Left ventricle myocardium superior (tissue), 1 donor: ENCODE results near the gene GYG2. TPM values are rescaled to one million over a fixed set of nuclear protein-coding genes. Genes with fewer than 3 reads are reported as not detected.
"Not testable (repeated sequence)": the region's sequence is repeated elsewhere in the genome, so short reads cannot be mapped to it uniquely, and the experiment has no call there.

Source experiments
- ATAC-seq: fragments of 200-7000 bp; cut with Tn5 transposase; one replicate; pipeline ENCODE4 v1.9.1; 2020; ENCODE audit warnings: mild to moderate bottlenecking, moderate library complexity
- DNase-seq: peaks from one replicate; pipeline ENCODE4 v3.0.0-alpha.2; 2020
- intact Hi-C: fragments of 100-400 bp; cut with micrococcal nuclease; formaldehyde crosslinking; loops from one replicate; pipeline ENCODE4 v1.11.0; 2022
- total RNA-seq: library from RNA; stranded (reverse); fragmentation: NEBNext Ultra II Directional; extraction: Animal tissue kit (Norgen Biotek cat#: 25700); gene quantifications from one replicate; pipeline ENCODE4 v1.2.1, GENCODE V29; 2021
- donor health status: DM: no; HTN: yes; CAD: no; lungs with severe emphysema.

The GYG2 gene
- total RNA-seq, 1 donor from 2014 or later, result 1.4 TPM

GRCh38 chrX:2892816-2893215 is 64.1 kb downstream of the GYG2 start:
- DNase-seq (no peak), ATAC-seq (no peak)
- intact Hi-C loops, result no loop called here

- intact Hi-C loops, result no loop called here
- ATAC-seq (no peak), DNase-seq (no peak)
These were observed 66.2 kb downstream of the GYG2 start for GRCh38 chrX:2894885-2895292.

- intact Hi-C loops, result no loop called here
- DNase-seq (no peak), ATAC-seq (no peak)
These were observed 68.6 kb downstream of the GYG2 start for GRCh38 chrX:2897311-2897689.

- DNase-seq, intact Hi-C loops, ATAC-seq: not testable (repeated sequence)
These were observed 69.2 kb downstream of the GYG2 start for GRCh38 chrX:2897690-2898623.

GRCh38 chrX:2898846-2899512 is 70.2 kb downstream of the GYG2 start:
- intact Hi-C loops, result no loop called here
- no peak for DNase-seq
- no peak for ATAC-seq

- ATAC-seq (no peak), DNase-seq (no peak)
- intact Hi-C loops, result no loop called here
These were observed 72.8 kb downstream of the GYG2 start for GRCh38 chrX:2901367-2902036.

GRCh38 chrX:2902841-2903240 is 74.1 kb downstream of the GYG2 start:
- intact Hi-C loops, result no loop called here
- ATAC-seq (no peak), DNase-seq (no peak)

- ATAC-seq, result no peak
- intact Hi-C loops, result no loop called here
- no peak for DNase-seq
These were observed 74.6 kb downstream of the GYG2 start for GRCh38 chrX:2903366-2903765.

- no peak for ATAC-seq
- DNase-seq, result no peak
These were observed 78.6 kb downstream of the GYG2 start for GRCh38 chrX:2907295-2907694.

GRCh38 chrX:2908125-2908685 is 79.5 kb downstream of the GYG2 start:
- no peak for ATAC-seq
- intact Hi-C loops, result no loop called here
- DNase-seq, result no peak

More at GRCh38 chrX:2907295-2907694, 78.6 kb downstream of the GYG2 start:
- intact Hi-C loops, result no loop called here

- intact Hi-C loops, result no loop called here
- DNase-seq (no peak), ATAC-seq (no peak)
These were observed 81.4 kb downstream of the GYG2 start for GRCh38 chrX:2910109-2910508.

GRCh38 chrX:2913118-2913517 is 84.4 kb downstream of the GYG2 start:
- ATAC-seq, result no peak
- DNase-seq, result no peak
- intact Hi-C loops, result no loop called here

- intact Hi-C loops, result no loop called here
- no peak for ATAC-seq
- DNase-seq, result no peak
These were observed 89.0 kb downstream of the GYG2 start for GRCh38 chrX:2917767-2918166.

GRCh38 chrX:2921193-2921592 is 92.5 kb downstream of the GYG2 start:
- ATAC-seq, result no peak

GRCh38 chrX:2921750-2922149 is 93.0 kb downstream of the GYG2 start:
- no peak for DNase-seq
- no peak for ATAC-seq
- intact Hi-C loops, result no loop called here

More at GRCh38 chrX:2921193-2921592, 92.5 kb downstream of the GYG2 start:
- intact Hi-C loops, result no loop called here
- DNase-seq, result no peak

GRCh38 chrX:2924151-2924550 is 95.4 kb downstream of the GYG2 start:
- ATAC-seq, result no peak
- DNase-seq, result no peak
- intact Hi-C loops, result no loop called here

GRCh38 chrX:2926255-2926654 is 97.5 kb downstream of the GYG2 start:
- intact Hi-C loops, ATAC-seq, DNase-seq: not testable (repeated sequence)

- no peak for DNase-seq
- no peak for ATAC-seq
- intact Hi-C loops, result no loop called here
These were observed 98.0 kb downstream of the GYG2 start for GRCh38 chrX:2926664-2927275.

GRCh38 chrX:2928191-2928582 is 99.5 kb downstream of the GYG2 start:
- intact Hi-C loops, result no loop called here
- ATAC-seq, result peak; percentile 52
- DNase-seq, result peak; percentile 57
